NCI-H526 (cell line): ENCODE results near the gene NR3C2.
A peak's percentile ranks its signal among the peaks of the same experiment; 100 is the strongest.
"Not testable (repeated sequence)": the region's sequence is repeated elsewhere in the genome, so short reads cannot be mapped to it uniquely, and the experiment has no call there.

ENCODE experiments used
- DNase-seq, 2 experiments: peaks; one replicate each; lab custom pipeline; 2025; lab: John Stamatoyannopoulos, UW

NR3C2 gene

DNA sequence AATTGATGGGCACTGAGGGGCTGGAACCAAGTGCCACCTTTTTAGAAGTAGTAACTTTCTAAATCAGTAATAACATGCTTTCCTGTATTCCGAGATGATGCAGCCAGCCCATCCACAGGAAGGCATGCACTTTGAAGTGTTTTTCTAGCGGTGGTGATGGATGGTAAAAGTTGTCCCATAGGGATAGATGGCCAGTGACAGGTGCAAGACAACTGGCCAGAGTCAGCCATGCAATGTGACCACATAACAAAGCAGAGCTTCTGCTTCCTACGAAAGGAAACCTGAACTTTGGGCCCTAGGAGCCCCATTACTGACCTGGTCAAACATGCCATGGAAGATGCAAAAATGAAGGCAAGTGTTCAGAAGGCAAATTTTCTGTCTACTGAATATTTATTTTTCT lies 72.3 kb downstream of the NR3C2 start:
- no peak for DNase-seq

DNA sequence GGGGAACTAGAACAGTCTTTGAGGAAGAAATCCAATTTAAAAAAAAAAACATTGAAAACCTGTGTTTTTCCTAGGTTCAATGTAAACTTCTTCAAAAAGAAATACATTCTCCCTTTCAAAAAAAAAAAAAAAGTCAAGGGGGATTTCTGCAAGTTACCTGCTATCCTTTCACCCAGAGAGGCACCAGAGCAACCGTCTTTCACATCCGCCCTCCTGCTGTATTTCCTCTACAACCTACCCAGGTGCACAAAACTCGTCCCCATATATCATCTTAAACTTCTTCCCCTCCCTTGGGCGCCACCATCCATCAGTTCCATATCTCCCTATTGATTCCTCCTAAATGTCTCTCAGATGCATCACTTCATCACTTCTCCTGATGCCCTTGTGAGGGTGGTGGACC lies 74.5 kb downstream of the NR3C2 start:
- DNase-seq, result no peak

DNA sequence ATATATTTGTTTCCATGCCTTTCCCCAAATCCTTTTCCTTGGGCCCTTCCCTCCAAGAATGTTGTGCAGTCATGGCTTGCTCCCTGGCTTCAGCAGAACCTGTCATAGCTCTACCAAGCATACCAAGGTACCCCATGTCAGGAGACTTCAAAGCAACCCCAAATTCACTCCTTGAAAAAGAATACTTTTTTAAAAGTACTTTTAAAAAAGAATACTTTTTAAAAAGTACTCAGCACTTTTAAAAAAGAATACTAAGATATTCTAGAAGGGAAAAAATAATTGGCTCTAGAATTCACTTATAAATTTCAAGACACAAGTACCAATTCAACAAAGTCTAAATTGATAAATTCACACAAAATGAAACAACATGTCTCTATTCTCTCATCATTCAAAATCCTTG lies 76.0 kb downstream of the NR3C2 start:
- DNase-seq, result no peak

DNA sequence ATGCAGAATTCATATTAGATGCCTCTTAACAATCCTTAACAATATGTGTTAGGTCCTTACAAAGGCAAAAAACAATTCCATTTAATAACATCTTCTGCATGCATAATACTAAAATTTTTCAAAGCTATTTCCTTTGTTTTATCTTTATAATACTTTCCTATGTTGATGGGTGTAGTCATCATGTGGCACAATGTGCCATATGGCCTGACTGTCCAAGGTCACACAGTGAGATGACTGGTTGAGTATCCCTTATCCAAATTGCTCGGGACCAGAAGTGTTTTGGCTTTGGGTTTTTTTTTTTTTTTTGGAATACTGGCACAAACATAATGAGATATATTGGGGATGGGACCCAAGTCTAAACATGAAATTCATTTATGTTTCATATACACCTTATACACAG lies 77.7 kb downstream of the NR3C2 start:
- DNase-seq, result no peak

DNA sequence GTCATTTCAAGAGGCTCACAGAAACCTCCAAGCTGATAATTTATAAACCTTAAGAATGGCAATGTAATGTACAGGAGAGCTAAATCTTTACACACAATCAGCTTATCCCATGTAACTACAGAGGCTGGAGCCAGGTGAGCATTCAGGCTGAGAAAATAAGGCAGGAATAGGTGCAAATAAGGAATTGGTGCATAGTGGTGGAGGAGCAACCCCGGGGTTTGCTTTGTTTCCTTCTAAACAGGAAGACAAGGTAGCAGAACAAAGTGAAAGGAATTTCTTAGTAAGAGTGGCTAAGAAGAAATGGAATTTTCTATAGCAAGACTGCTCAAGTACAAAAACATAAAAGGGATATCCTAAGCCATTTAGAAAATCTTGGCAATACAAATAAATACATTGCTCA lies 82.4 kb downstream of the NR3C2 start:
- no peak for DNase-seq

DNA sequence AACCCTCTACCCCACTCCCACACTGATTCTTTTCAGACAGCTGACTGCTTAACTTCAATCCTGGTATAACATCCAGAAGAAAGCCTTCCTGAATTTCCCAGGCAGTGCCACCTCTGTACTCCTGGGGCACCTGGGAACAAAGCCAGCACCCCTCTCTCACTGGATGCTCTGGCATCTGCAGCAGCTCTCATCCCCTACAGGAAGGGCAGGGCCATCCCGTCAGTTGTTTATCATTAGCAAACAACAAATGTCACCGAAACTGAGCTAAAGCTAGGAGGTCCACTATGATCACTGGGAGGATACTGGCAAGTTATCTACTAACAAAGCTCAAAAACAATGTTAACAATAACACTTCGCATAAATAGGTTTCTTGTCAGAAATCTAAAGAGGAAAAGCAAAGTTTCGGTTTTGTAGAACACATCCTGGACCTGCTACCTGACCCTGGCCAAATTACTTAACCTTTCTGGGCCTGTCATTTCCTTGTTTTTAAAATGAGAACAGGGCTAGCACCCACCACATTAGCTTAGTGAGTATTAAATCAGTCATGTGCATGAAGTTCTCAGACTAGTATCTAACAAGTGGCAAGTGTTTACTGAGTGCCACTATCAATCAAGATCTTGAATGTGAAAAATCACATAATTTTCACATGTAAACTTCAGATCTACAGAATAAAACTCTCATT lies 86.6 kb downstream of the NR3C2 start:
- no peak for DNase-seq

DNA sequence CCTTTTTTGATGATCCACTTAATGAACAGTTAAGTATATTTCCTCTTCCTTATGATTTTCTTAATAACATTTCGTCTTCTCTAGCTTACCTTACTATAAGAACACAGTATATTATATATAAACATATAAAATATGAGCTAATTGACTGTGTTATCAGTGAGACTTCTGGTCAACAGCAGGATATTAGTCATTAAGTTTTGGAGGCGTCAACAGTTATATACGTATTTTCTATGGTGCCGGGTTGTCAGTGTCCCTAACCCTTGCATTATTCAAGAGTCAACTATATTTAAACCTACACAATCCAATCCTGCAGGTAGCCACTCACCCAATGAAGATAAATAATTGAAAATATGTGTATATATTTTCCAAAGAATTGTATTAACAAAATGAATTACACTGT lies 88.0 kb downstream of the NR3C2 start:
- DNase-seq, result no peak

DNA sequence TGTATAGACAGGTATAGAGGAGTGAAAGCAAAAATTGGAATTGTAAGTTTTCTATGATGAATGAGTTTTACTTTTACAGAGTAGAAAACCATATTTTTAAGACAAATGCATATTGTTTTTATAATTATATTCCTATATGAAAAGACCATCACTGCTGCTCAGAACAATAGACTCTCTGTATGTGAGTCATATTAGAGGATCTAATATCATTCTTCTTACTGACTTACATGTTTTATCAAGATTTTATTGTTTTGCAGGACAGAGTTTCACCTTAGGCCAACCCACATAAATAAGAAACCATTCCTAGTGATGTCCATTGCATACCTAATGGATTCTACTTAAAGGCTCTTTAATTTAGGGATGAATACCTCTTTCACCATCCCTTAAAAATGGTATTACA lies 88.6 kb downstream of the NR3C2 start:
- DNase-seq, result no peak

DNA sequence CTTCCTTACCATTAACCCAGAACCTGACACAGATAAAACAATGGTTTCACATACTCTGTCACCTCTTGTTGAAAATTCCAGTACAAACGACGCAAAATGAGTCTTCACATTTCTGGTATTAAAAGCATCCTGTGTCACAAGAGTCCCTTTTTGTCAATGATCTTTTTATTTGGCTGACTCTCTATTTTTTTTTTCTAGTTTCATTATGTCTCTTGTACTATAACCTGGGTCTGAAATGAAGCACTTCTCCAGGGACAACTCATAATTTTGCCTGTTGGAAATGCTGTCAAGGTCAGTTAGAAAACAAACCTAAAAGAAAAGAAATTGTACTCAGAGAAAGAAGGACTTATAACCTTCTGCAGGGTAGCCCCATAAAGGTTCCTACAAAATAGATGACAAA lies 93.1 kb downstream of the NR3C2 start:
- no peak for DNase-seq

DNA sequence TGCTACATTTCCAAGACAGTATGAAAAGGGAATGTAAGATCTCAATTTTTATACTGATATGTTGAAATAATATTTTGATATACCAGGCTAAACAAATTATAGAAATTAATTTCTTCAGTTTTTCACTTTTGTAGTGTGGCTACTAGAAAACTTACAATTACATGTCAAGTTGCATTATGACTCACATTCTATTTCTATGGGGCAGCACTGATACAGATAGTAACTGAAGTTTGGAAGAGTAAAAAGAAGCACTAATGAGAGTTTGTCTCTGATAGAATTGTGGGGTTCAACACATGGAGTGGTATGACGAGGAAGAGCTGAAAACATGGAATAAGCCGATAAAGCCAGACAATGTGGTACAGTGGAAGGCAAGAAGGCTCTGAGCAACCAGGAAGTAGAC lies 95.6 kb downstream of the NR3C2 start:
- no peak for DNase-seq

DNA sequence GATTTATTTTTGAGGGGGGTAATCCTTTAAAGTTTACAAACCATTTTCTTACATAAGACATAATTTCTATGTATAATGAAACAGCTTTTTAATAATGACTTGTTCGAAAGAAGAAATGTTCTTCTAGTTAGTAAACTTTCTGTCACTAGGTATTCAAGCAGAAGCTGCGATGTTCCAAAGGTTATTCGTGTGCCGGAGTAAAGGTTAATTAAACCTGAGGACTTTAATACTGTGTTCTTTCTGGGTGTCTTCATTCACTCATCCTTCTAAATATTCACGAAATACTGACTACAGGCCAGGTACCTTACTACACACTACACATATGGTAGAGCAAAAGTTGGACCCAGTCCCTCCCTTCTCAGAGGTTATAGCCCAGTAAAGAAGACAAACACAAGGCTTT lies 96.7 kb downstream of the NR3C2 start:
- no peak for DNase-seq

DNA sequence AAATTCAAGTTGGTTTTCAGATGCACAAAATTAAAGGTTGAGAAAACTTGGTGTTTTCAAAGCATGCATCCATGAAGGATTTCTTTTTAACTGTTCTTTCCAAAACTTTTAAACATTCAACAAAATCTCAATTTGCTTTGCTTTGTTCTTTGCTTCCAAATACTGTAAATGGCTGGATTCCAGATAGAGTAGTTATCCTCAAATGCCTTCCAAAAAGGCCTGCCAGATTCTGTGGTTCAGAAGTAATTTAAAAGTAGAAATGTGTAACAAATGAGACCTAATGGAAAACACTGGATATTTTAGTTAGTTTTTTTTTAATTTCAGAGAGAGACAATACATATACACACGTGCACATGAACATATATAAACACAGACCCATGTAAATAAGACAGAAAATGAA lies 97.3 kb downstream of the NR3C2 start:
- no peak for DNase-seq

DNA sequence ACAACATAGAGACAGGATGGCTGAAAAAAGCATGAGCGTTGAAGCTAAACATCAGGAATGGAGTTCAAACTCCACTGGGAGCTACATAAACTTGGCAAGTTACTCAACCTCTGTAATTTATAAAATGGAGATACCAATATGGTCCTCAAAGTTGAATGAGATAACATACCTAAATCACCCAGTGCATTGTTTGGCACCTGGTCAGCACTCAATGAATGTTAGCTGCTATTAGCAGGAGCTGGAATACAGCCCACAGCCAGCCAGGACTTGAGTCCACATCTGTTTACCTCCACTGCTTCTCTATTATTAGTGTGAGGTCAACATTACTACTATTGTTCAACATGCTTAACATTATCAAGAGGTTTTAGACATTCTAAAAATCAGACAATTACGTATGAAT lies 97.9 kb downstream of the NR3C2 start:
- DNase-seq, result no peak

DNA sequence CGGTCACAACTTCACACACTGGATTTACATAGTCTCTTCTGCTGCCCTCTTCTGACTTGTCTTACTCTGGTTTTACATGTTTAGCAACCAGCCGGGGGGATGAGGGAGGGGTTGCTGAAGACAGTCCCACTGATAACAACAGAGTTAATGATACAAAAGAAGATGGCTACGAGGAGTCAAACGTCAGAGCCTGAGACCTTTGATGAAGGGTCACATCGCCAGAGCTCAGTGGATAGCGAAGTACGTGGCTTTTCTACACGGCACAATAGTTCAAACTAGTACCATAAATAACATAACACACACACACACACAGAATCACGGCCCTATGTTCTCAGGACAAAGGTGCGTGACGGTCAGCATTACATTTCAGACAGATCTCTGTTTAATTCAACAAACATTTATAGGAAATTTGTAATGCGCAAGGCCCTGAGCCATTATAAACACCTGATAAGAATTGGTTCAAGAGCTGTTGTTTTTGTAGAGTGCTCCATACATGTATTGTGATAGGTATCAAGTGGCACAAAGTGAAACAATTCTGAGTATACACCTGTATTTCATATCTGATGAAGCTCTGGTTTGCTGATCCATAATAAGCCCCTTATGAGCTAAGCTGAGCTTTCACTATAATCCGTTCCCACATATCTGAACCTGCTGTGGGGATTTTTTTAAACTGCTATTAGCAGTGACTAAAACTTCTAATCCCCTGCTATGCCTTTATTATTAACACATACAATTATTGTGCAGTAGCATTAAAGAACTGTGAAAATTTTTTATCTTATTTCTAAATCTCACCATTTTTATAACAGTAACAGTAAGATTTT lies 100.0 kb downstream of the NR3C2 start:
- DNase-seq, result peak in 1 of 2 experiments; percentile 27

DNA sequence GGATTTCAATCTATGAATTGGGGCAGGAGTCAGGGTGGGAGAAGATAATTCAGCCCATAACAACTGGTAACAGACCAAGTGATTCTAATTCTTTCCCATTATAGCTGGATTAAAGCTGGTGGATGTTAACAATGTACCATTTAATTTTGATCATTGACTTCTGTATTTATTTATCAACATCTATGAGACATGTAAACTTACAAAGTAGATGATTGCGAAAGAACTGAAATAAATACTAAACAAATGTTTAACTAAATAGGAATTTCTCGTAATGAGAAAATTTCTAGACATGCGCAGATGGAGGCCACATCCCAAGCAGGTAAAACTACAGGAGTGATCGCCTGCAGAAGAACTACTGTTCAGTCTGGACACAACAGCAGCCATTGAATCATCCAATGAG lies 107.1 kb downstream of the NR3C2 start:
- DNase-seq, result no peak

DNA sequence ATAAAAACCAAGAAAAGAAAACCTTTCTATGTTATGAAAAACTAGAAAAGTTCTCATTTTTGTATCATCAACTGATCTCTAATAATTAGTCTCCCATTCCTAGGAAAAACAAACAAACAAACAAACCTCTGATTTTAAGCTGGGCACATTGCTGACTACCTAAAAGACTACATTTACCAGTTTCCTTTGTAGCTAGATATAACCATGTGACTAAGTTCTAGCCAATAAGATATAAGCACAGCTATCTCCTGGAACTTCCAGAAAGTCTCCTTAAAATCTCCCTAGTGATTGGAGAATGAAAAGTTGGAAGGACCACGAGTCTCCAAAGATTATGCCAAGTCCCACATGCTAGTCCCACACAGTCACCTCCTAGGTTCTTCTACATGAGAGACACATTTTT lies 108.9 kb downstream of the NR3C2 start:
- DNase-seq, result no peak

DNA sequence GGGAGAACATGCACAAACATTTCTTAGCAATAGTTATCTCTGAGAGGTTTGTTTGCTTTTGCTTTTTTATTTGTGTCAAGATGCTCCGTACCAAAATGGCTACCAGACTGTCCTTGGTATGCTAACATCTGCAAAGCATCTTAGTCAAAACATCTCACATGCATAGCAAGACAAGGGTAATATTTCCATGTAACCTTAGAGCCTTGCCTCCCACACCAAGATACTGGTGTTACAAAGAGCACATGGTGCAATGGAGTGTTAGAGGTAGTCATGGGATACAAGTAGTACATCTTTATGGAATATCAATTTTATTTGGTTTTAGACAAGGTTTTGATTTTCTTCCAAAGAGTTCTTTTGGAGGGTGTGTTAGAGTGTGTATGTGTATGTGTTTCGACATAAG lies 109.7 kb downstream of the NR3C2 start:
- DNase-seq, result no peak

DNA sequence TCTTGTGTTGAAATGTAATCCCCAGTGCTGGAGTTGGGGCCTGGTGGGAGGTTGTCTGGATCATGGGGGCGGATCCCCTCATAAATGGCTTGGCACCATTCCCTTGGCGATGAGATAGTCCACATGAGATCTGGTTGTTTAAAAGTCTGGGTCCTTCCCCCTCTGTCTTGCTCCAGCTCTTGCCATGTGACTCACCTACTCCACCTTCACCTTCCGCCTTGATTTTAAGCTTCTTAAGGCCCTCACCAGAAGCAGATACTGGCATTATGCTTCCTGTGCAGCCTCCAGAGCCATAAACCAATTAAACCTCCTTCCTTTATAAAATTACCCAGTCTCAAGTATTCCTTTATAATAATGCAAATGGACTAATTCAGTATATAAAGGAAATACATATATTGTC lies 111.5 kb downstream of the NR3C2 start:
- DNase-seq, result no peak

DNA sequence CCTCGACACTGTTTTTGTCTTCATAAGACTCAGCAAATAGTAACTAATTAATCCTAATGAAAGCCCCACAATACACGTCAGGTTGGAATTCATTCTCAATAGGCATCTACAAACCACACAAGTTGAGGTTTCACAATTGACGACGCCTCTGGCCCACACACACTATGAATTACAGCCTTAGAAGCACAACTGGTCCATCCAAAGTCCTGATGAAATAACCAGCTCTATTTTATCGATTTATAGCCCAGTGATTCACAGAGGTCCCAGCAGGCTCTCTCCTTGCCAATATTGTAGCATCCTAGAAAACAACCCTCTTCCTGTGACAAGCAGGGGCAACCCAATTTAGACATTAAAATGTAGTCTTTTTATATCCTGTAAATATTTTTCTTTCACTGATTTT lies 112.1 kb downstream of the NR3C2 start:
- DNase-seq, result no peak

DNA sequence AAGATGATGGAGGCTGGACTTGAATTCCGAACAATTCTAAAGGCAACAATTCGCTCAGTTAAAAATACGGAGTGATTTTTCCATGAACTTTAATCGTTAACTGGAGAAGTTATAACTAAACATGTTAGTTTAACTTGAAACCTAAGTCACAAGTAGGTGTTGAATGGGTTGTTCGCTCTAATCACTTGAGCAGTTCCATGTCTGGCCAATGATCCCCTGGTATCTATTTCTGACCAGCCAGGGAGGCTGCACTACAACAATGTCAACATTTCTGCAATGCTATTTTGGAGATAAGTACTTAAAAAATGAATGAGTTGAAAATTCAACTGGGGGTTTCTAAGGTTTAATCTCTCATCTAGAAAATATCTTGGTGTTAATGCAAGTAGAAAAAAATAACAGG lies 112.5 kb downstream of the NR3C2 start:
- DNase-seq, result no peak

DNA sequence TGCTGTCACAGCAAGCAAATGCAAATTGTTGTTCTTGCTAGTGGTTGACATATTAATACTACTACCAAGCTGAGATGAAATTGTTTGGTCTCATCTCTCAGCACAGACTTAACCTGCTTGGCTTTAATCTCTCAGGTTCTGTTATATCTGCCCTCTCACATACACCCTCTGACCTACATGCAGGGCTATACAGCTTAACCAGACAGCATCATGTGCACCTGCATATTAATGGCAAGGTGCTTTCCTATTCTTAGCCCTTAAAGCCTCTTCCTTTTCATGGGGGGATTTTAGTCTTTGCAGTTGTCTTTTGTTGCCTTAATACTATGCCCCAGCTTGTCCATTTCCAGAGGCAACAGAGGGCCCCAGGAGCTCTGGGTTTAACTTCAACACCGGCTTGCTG lies 114.5 kb downstream of the NR3C2 start:
- DNase-seq, result no peak

DNA sequence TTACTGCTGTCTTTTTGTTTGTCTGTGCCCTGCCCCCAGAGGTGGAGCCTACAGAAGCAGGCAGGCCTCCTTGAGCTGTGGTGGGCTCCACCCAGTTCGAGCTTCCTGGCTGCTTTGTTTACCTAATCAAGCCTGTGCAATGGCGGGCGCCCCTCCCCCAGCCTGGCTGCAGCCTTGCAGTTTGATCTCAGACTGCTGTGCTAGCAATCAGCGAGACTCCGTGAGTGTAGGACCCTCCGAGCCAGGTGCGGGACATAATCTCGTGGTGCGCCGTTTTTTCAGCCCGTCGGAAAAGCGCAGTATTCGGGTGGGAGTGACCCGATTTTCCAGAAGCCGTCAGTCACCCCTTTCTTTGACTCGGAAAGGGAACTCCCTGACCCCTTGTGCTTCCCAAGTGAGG lies 118.9 kb downstream of the NR3C2 start:
- DNase-seq, result not testable (repeated sequence)

DNA sequence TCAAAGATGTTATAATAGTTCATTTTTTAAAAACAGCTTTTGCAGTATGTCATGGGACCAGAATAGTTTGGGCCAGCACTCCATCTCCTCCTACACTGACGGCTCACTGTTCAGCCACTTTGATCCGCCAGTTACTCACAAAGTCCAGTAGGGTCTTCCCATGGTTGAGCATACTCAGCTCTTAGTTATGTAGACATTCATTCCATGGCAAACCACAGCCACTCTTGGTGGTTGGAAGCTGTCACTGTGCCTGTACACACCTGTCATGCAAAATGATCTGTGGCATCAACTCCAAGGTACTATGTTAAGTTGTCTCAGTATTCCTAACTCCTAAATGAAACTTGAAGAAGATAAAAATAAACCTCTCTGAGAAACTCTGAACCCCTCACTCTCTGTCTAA lies 127.2 kb downstream of the NR3C2 start:
- DNase-seq, result no peak

DNA sequence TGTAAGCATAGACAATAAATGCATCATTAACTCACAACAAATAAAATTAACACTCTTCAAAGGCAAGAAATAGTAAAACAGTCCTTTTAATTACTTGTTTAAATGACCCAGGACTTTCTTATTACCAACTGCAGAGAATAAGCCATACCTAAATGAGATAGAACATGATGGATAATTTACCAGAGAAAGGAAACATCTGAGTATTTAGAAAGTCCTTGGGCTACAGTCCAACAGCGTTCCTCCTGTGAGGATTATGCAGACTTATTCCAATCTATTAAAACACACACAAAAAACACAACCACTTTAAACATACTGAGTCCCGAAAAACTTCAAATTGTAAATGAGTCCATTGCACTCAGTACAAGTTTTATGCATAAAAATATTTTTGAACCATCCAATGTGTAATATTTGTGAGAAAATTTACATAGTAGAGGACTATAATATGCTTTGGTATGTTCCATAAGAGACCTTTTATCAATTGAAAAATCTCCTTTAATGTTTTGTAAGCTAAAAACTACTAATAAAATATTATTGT lies 129.2 kb downstream of the NR3C2 start:
- no peak for DNase-seq
